SW480 (cell line): Measurements from ENCODE around the gene ADK.

Source experiments
- DNase-seq: peaks from one replicate; pipeline ENCODE4 v3.0.0-alpha.2; 2016; ENCODE audit warnings: low spot score

ADK gene

GRCh38 chr10:74674927-74675326 is 523.9 kb downstream of the ADK start:
- DNase-seq: no peak

DNA sequence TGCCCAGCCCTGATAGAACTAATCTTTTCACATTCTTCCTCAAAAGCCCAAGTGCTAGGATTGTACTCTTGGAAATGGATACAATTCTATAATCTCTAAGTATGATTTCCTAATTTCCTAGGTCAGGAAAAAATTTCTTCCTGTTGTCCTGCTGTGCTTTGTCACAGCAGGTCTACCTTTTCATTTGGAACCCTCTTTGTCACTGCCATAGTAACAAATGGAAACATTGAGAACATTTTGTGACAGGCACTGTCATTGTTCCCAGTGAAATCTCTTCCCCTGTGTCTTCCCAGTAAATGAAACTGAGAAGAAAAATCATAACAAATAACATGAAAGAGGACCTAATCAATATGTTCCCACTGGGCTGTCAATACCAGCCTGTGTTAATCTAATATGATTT is 524.5 kb downstream of the ADK start:
- no peak for DNase-seq

GRCh38 chr10:74677951-74678350 is 526.9 kb downstream of the ADK start:
- no peak for DNase-seq

DNA sequence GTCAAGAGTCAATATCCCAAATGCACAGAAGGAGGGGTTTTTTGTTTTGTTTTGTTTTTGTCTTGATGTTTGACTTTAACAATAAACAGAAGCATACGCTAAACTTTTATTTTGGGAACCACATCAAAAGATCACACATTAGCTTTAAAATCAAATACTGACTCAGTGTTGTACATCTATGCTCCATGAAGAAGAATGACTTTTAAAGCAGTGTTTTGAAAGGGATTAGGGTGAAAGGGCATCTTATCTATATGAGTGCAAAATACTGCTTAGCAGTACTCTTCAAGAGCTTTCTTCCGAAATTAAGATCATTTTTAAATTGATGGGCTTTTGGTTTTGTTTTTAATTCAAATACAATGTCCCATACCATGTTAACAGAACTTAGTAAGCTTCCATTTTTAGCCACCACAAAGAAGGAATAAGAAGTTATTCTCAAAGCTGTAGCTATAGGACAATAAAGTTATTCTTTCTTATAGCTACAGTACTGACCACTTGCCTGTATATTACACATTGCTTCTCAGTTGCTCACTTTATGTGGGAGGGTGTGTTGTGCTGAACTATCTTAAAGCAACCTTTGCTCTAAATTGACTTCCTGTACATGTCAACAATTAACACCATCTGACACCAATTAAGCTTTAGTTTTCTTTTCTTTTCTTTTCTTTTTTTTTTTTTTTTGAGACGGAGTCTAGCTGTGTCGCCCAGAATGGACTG is 531.1 kb downstream of the ADK start:
- DNase-seq: no peak

- DNase-seq: no peak
Measured at GRCh38 chr10:74683067-74683466, 532.0 kb downstream of the ADK start.

DNA sequence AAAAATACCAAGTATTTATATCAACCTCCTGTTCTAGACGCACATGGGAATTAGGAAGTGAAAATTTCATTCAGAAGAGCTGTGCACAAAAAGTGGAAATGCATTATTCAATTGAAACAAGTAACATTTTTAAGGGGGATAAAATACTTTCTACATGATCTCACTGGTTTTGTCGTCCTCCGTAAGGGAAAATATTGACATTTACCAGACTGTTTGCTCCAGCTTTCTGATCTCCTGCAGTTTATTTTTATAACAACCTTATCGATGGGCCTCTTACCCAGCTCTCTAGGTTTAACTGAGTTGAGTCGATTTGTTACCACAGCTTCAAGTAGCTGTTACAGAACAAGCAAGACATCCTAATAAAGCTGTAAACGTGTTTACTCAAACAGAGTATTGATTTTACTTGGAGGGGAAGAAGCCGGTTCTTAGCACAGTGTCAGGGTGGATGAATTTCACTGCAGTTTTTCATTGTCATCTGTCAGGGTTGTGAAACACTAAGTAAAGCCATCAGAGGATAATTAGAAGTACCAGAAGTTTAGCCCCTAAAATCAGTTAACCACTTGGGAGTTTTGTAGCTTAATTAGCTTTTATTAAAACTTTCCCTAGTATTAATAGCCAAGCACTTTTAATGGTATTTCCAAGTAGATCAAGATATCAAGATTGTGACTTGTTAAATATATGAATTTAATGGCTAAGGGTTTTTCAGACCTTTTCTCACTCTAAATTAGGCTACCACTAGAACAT is 532.8 kb downstream of the ADK start:
- no peak for DNase-seq

DNA sequence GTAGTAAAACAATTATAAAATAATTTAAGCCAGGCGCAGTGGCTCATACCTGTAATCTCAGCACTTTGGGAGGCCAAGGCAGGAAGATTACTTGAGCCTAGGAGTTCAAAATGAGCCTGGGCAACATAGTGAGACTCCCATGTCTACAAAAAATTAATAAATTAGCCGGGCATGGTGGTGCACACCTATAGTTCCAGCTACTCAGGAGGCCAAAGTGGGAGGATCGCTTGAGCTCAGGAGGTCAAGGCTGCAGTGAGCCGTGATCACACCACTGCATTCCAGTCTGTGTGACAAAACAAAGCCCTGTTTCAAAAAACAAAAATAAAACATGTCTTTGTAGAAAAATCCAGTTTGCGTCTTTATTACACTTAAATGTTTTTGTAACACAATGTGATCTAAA is 533.4 kb downstream of the ADK start:
- no peak for DNase-seq

- no peak for DNase-seq
Measured at GRCh38 chr10:74685564-74685963, 534.5 kb downstream of the ADK start.

GRCh38 chr10:74690393-74690792 is 539.4 kb downstream of the ADK start:
- no peak for DNase-seq

DNA sequence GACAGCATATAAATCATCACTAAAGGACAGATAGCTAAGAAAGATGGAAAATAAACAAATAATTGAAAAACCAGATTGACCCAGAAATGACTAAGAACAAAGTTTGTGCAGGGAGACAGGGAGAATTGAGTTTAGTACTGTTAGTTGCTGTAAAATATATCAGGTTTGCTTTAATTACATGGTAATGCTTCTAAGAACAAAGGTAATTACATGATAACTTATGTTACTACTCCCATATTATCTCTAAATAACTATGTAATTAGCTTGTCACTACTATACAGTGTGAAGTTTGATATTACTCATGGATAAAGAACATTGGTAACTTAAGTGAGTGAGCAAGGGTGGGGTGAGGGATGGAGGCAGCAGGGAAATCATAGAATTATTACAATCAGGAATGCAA is 540.1 kb downstream of the ADK start:
- DNase-seq: no peak

- DNase-seq: no peak
Measured at GRCh38 chr10:74704629-74705357, 553.8 kb downstream of the ADK start.

- no peak for DNase-seq
Measured at GRCh38 chr10:74705358-74705980, 554.4 kb downstream of the ADK start.

- DNase-seq: no peak
Measured at GRCh38 chr10:74706966-74707365, 555.9 kb downstream of the ADK start.

GRCh38 chr10:74708246-74708645 is 557.2 kb downstream of the ADK start:
- no peak for DNase-seq

DNA sequence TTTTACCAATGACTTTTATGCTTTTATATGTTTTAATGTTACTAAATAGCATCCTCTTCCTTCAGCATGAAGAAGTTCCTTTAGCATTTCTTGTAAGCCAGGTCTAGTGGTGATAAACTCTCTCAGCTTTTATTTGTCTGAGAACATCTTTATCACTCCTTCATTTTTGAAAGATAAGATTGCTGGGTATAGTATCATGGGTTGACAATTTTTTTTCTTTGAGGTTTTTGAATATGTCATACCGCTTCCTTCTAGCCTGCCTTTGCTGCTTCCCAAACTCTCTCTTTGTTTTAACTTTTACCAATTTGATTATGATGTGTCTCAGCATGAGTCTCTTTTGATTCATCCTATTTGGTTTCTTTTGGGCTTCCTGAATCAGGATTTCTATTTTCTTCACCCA is 567.2 kb downstream of the ADK start:
- no peak for DNase-seq

- DNase-seq: peak; percentile 47
Measured at GRCh38 chr10:74728225-74728624, 577.2 kb downstream of the ADK start.

DNA sequence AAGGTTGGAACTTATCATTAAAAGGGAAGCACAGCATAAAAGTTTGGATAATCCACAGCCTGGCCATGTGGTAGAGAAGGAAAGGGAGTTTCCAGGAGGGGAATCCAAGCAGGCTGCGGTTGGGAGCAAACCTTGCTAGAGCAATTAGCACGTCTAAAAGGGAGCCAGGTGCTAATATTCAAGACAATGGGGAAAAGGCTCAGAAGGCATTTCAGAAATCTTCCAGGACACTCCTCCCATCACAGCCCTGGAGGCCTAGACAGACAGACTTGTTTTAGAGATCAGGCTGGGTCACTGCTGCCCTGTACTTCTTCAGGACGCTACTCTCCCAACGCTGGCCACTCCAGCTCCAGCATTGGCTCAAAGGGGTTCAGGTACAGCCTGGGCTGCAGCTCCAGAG is 579.2 kb downstream of the ADK start:
- no peak for DNase-seq

DNA sequence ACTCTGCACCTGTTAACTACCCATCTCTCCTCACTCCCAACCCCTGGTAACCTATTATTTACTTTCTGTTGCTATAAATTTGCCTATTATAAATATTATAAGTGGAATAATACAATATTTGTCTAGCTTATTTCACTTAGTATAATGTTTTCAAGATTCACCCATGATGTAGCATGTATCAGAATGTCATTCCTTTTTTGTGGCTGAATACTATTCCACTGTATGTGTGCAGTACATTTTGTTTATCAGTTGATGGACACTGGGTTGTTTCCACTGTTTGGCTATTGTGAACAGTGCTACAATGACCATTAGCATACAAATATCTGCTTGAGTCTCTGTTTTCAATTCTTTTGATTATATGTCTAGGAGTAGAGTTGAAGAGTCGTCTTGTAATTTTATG is 582.6 kb downstream of the ADK start:
- no peak for DNase-seq

GRCh38 chr10:74736029-74736428 is 585.0 kb downstream of the ADK start:
- no peak for DNase-seq

- no peak for DNase-seq
Measured at GRCh38 chr10:74738052-74738451, 587.0 kb downstream of the ADK start.

- DNase-seq: no peak
Measured at GRCh38 chr10:74738542-74738941, 587.5 kb downstream of the ADK start.

GRCh38 chr10:74738985-74739567 is 588.1 kb downstream of the ADK start:
- no peak for DNase-seq
